Measurements from ENCODE around the gene DENND6B. TPM values are rescaled to one million over a fixed set of nuclear protein-coding genes. Genes with fewer than 3 reads are reported as not detected.

Gene DENND6B
- total and polyA plus RNA-seq, 2 experiments from 2014 or later: 0.71 to 1.3 TPM

DNA sequence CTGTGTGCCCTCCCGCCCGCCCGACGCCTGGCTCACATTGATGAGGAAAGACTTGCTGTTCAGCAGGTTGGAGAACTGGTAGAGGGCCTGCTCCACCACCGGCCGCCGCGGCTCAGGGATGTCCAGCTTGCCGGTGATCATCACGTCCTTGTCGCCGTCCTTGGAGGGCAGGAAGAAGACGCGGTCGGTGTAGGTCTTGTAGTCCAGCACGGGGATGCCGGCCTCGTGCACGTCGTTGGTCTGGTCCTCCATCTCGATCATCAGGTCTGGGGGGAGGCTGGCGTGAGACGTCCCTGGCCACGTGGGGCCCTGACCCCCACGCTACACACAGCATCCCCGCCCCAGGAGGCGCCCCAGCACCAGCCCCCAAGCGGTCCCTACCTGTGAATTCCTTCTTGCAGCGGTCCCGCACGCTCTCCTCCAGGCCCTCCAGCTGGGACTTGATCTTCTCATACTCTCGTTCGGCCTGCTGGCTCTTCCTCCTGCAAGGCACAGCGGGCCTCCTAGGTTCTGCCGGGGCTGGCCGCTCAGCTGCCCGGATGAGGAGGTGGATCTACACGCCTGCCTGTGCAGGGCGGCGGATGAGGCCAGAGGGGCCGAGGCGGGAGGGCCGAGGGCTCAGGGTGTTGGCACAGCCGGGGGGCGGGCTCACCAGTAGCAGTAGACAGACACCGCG lies 46.0 kb downstream of the DENND6B start:
- DNase-seq (ENCODE audit: low spot score) (no peak), ATAC-seq (no peak)
- Mint-ChIP-seq H3K27me3 (ENCODE audit: insufficient read depth, low read depth, poor library complexity) (peaks cover 10% of the 10 kb centered on the region), H3K27ac (no peak overlapping the region), H3K36me3 (ENCODE audit: low read depth) (peaks cover 59% of the 10 kb centered on the region), H3K4me3 (no peak overlapping the region), H3K9me3 (peaks cover 13% of the 10 kb centered on the region), H3K4me1 (no peaks in the 10 kb centered on the region)
- Histone ChIP-seq H3K4me2 (no peak overlapping the region), H3F3A (replicated peaks; ENCODE audit: low read depth) (no peaks in the 10 kb centered on the region), H3K27me3 (ENCODE audit: insufficient read depth) (no peaks in the 10 kb centered on the region), H3K4me3 (no peak overlapping the region), H2AFZ (no peak overlapping the region), H3K27ac (ENCODE audit: low read depth) (no peak overlapping the region), H3K4me1 (ENCODE audit: insufficient read depth) (no peaks in the 10 kb centered on the region), H4K20me1 (replicated peaks; ENCODE audit: insufficient read depth) (no peaks in the 10 kb centered on the region), H3K9me2 (ENCODE audit: insufficient read depth) (no peaks in the 10 kb centered on the region), H3K79me2 (replicated peaks; ENCODE audit: insufficient read depth) (no peaks in the 10 kb centered on the region), H3K36me3 (ENCODE audit: insufficient read depth) (0 out of 2 replicates have a peak, but pooled peaks cover 8% of the 10 kb centered on the region)
- TF ChIP-seq ZNF331 (CRISPR knock-in tag; IDR thresholded peaks at IDR 0.05; ENCODE audit: low read depth) (no peak), STAT1 (IDR thresholded peaks at IDR 0.05; ENCODE audit: unreplicated experiment) (no peak), ZNF114 (CRISPR knock-in tag; IDR thresholded peaks at IDR 0.05) (no peak), EZH2 (IDR thresholded peaks at IDR 0.05; ENCODE audit: low read depth, unreplicated experiment) (no peak), CREB1 (CRISPR knock-in tag; IDR thresholded peaks at IDR 0.05; ENCODE audit: low read depth) (no peak), REST (IDR thresholded peaks at IDR 0.05; ENCODE audit: unreplicated experiment) (no peak), NANOG (IDR thresholded peaks at IDR 0.05; ENCODE audit: borderline replicate concordance) (no peak), CTCF (conservative IDR thresholded peaks at IDR 0.05; ENCODE audit: low read depth in 2 of 2) (no peak), ZNF462 (CRISPR knock-in tag; IDR thresholded peaks at IDR 0.05) (no peak), JUNB (IDR thresholded peaks at IDR 0.05; ENCODE audit: unreplicated experiment) (no peak), EZH2phosphoT487 (IDR thresholded peaks at IDR 0.05; ENCODE audit: unreplicated experiment) (no peak), POLR2AphosphoS5 (IDR thresholded peaks at IDR 0.05; ENCODE audit: low read depth) (no peak)
- TF ChIP-seq, protein P1, sequence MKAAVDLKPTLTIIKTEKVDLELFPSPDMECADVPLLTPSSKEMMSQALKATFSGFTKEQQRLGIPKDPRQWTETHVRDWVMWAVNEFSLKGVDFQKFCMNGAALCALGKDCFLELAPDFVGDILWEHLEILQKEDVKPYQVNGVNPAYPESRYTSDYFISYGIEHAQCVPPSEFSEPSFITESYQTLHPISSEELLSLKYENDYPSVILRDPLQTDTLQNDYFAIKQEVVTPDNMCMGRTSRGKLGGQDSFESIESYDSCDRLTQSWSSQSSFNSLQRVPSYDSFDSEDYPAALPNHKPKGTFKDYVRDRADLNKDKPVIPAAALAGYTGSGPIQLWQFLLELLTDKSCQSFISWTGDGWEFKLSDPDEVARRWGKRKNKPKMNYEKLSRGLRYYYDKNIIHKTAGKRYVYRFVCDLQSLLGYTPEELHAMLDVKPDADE (IDR thresholded peaks at IDR 0.05): no peak

Measured in GM23338 (cell line).